GM23248 (cell line): Measurements from ENCODE around the gene POLR3H. TPM values are rescaled to one million over a fixed set of nuclear protein-coding genes. Genes with fewer than 3 reads are reported as not detected.
A peak's percentile ranks its signal among the peaks of the same experiment; 100 is the strongest.

Experiments used
- DNase-seq: peaks from one replicate; pipeline ENCODE4 v3.0.0-alpha.2; 2015
- H2AFZ ChIP-seq: fragments of 200-600 bp; sonication (generic); 2 replicates; pipeline ENCODE4 v1.6.1; 2016; ENCODE audit warnings: antibody characterized with exemption
- H3F3A ChIP-seq: fragments of 200-600 bp; sonication (generic); 2 replicates; pipeline ENCODE4 v1.6.1; 2016; ENCODE audit warnings: mild to moderate bottlenecking, antibody characterized with exemption, mixed run types; ENCODE audit not compliant: insufficient read depth
- H3K27ac ChIP-seq: fragments of 200-600 bp; sonication (generic); 2 replicates; pipeline ENCODE4 v1.5.1; 2016; ENCODE audit warnings: mild to moderate bottlenecking
- H3K27me3 ChIP-seq: fragments of 200-600 bp; sonication (generic); replicated peaks from 2 replicates; pipeline ENCODE4 v1.6.1; 2016; ENCODE audit warnings: mild to moderate bottlenecking; ENCODE audit not compliant: insufficient read depth
- H3K36me3 ChIP-seq: fragments of 200-600 bp; sonication (generic); 2 replicates; pipeline ENCODE4 v1.6.1; 2016; ENCODE audit warnings: low read depth, mild to moderate bottlenecking
- H3K4me1 ChIP-seq: fragments of 200-600 bp; sonication (generic); 2 replicates; pipeline ENCODE4 v1.6.1; 2016; ENCODE audit warnings: mild to moderate bottlenecking; ENCODE audit not compliant: insufficient read depth
- H3K4me2 ChIP-seq: fragments of 200-600 bp; sonication (generic); one replicate; pipeline ENCODE4 v1.6.1; 2016; ENCODE audit warnings: mild to moderate bottlenecking; ENCODE audit not compliant: unreplicated experiment
- H3K4me3 ChIP-seq: fragments of 200-600 bp; sonication (generic); 2 replicates; pipeline ENCODE4 v1.5.1; 2016; ENCODE audit warnings: mild to moderate bottlenecking
- H3K79me2 ChIP-seq: fragments of 200-600 bp; sonication (generic); 2 replicates; pipeline ENCODE4 v1.6.1; 2016; ENCODE audit warnings: mild to moderate bottlenecking; ENCODE audit not compliant: insufficient read depth
- H3K9ac ChIP-seq: fragments of 200-600 bp; sonication (generic); 2 replicates; pipeline ENCODE4 v1.6.1; 2016; ENCODE audit warnings: mild to moderate bottlenecking
- H3K9me2 ChIP-seq: fragments of 200-600 bp; sonication (generic); 2 replicates; pipeline ENCODE4 v1.6.1; 2016; ENCODE audit warnings: mixed run types, mild to moderate bottlenecking, moderate library complexity; ENCODE audit not compliant: insufficient read depth
- H3K9me3 ChIP-seq: fragments of 200-600 bp; sonication (generic); one replicate; pipeline ENCODE4 v1.6.1; 2017; ENCODE audit warnings: low read depth
- H4K20me1 ChIP-seq: fragments of 200-600 bp; sonication (generic); 2 replicates; pipeline ENCODE4 v1.6.0; 2016; ENCODE audit not compliant: insufficient read depth
- EZH2 ChIP-seq: fragments of 200-600 bp; sonication (generic); IDR thresholded peaks from 2 replicates; pipeline ENCODE4 v1.6.1; 2018; ENCODE audit warnings: antibody characterized with exemption, mild to moderate bottlenecking; ENCODE audit not compliant: insufficient read depth, poor library complexity, severe bottlenecking
- EZH2phosphoT487 ChIP-seq: fragments of 200-600 bp; sonication (generic); IDR thresholded peaks from 2 replicates; pipeline ENCODE4 v1.6.1; 2018; ENCODE audit warnings: antibody characterized with exemption, moderate library complexity, mild to moderate bottlenecking, low read depth; ENCODE audit not compliant: insufficient read depth
- WGBS, 2 experiments: methylation state at CpG; one replicate each; pipeline ENCODE4 v1.1.6; 2015 to 2017; ENCODE audit warnings: low lambda C conversion rate in 2 of 2, low coverage in 1 of 2; ENCODE audit errors: missing lambda C conversion rate in 2 of 2; 5-methylcytosine and 5-hydroxymethylcytosine counted together
- in situ Hi-C: fragments of 300-500 bp; cut with MboI; formaldehyde crosslinking; loops from 2 replicates; pipeline ENCODE4 v1.15.0; 2020
- polyA plus RNA-seq: library from polyadenylated mRNA; unstranded; fragments of >200 nt; fragmentation: Nextera tagmentation; extraction: Ambion mirVana; gene quantifications from 2 replicates; pipeline ENCODE4 v1.2.1, GENCODE V29; 2016
- total RNA-seq: library from RNA; depleted of rRNA; stranded (reverse); fragments of >200 nt; shearing (Covaris generic); gene quantifications from 2 replicates; pipeline ENCODE4 v1.2.3, GENCODE V29; 2014

The POLR3H gene
- total and polyA plus RNA-seq, 2 experiments from 2014 or later: 21.2 to 49.6 TPM

DNA sequence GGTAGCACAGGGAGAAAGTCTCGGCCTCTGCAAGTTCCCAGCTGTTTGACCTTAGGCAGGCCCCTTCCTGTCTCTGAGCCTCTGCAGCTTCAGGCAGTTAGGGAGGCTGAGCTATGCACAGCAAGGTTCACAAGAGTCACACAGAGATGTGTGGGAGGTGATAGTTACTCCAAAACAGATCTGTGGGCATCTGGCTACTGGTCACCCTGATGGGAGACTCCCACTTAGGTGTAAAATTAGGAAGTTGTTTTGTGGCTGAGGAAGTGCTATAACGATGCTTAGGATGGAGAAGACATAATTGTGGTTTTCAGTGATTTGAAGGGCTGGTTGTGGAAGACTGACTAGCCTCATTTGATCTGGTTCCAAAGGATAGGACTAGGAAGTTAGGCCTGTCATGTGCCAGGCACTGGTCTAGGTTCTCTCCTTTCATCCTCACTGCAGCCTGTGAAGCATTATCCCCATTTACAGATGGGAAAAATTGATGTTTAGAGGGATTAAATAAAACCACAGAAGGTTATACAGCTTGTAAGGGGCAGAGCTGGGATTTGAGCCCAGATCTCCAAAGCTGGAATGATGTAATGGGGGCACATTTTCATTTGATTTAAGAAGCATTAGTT is 61.8 kb downstream of the POLR3H start:
- no peaks in the 10 kb centered on the region for H3K27me3 ChIP-seq
- in situ Hi-C loops: no loop called here
- TF ChIP-seq EZH2phosphoT487 (no peak), EZH2 (no peak)
- no peaks in the 10 kb centered on the region for H3K36me3 ChIP-seq
- H3F3A ChIP-seq: peaks cover 31% of the 10 kb centered on the region; the same call in 1 of the 2 replicates
- H4K20me1 ChIP-seq: peaks cover 6% of the 10 kb centered on the region; the same call in 1 of the 2 replicates
- peak overlapping the region; percentile 50 for H3K27ac ChIP-seq
- no peak overlapping the region for H2AFZ ChIP-seq
- H3K4me2 ChIP-seq: no peak overlapping the region
- H3K9me3 ChIP-seq: no peaks in the 10 kb centered on the region
- H3K9ac ChIP-seq: peak overlapping the region; percentile 8; the same call in 1 of the 2 replicates
- peaks cover 42% of the 10 kb centered on the region for H3K4me1 ChIP-seq
- WGBS, 2 experiments: 62 to 78% methylated on average over 2 of the region's 2 CpGs
- H3K9me2 ChIP-seq: no peaks in the 10 kb centered on the region
- peak; percentile 40 for DNase-seq
- no peak overlapping the region for H3K4me3 ChIP-seq
- H3K79me2 ChIP-seq: peaks cover 99% of the 10 kb centered on the region

DNA sequence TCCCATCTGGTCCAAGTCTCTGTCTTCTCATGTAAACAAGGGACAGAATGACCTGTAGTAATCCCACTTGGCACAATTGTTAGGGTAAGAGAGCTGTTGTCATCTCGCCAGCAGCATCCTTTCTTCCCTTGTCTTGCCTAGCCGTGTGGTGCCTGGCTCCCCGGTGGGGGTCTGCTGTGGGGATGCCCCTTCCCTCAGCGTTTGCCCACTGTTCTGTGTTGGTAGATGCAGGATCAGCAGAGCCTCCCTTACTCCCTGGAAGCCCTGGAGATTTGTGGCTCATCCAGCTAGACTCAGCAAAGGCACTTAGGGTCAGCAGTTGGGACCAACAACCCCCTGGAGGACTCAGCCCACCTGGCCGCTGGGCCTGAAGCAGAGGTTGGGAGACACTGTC is 62.3 kb downstream of the POLR3H start:
- no peaks in the 10 kb centered on the region for H3K27me3 ChIP-seq
- H3K4me2 ChIP-seq: no peak overlapping the region
- peaks cover 31% of the 10 kb centered on the region; the same call in 1 of the 2 replicates for H3F3A ChIP-seq
- H3K4me1 ChIP-seq: peaks cover 42% of the 10 kb centered on the region
- TF ChIP-seq EZH2phosphoT487: no peak
- no peak for TF ChIP-seq EZH2
- peaks cover 99% of the 10 kb centered on the region for H3K79me2 ChIP-seq
- in situ Hi-C loops: no loop called here
- peaks cover 6% of the 10 kb centered on the region; the same call in 1 of the 2 replicates for H4K20me1 ChIP-seq
- H3K36me3 ChIP-seq: no peaks in the 10 kb centered on the region
- H3K27ac ChIP-seq: peak overlapping the region; percentile 50; the same call in 1 of the 2 replicates
- DNase-seq: no peak
- no peaks in the 10 kb centered on the region for H3K9me2 ChIP-seq
- peak overlapping the region; percentile 7; the same call in 1 of the 2 replicates for H3K9ac ChIP-seq
- 80 to 88% methylated on average over 5 of the region's 5 CpGs for WGBS, 2 experiments
- no peaks in the 10 kb centered on the region for H3K9me3 ChIP-seq
- H2AFZ ChIP-seq: no peak overlapping the region
- H3K4me3 ChIP-seq: no peak overlapping the region

DNA sequence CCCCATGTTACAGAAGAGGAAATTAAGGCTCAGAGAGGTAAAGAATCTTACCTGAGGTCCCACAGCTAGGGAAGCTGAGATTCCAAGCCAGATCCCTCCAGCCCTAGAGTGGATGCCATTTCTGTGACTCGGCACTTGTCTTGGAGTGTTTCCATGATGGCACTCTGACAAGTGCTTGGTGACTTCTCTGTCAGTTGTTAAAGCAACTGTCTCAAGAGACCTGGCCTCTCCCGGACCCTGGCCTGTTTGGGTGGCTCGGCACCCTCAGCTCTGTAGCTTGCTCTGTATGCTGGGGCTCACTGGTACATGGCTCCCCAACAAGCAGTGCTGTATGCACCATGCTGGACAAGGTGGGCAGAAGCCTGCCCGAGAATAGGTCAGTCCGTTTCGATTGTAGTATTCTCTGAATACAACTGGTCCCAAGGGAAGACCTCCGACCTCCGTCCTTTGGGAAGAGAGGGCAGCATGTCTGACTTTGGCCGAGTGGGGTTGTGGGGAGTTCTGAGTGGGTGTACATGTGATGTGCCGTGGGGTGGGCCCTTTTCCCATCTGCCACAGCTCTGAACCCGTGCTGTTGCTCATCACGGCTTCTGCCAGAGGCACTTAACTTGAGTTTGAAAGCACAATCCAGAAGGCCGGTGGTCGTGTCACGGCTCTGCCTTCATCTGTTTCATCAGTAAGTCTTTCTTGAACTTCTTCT is 63.0 kb downstream of the POLR3H start:
- Histone ChIP-seq H3K27ac (no peak overlapping the region), H3K27me3 (no peaks in the 10 kb centered on the region), H3K4me3 (no peak overlapping the region), H3F3A (peaks cover 31% of the 10 kb centered on the region; the same call in 1 of the 2 replicates), H3K79me2 (peaks cover 99% of the 10 kb centered on the region), H4K20me1 (peaks cover 6% of the 10 kb centered on the region; the same call in 1 of the 2 replicates), H3K9ac (peak overlapping the region; percentile 52; the same call in 1 of the 2 replicates), H2AFZ (no peak overlapping the region), H3K36me3 (no peaks in the 10 kb centered on the region), H3K4me1 (peaks cover 42% of the 10 kb centered on the region), H3K9me3 (no peaks in the 10 kb centered on the region), H3K9me2 (no peaks in the 10 kb centered on the region), H3K4me2 (no peak overlapping the region)
- in situ Hi-C loops: no loop called here
- TF ChIP-seq EZH2 (no peak), EZH2phosphoT487 (no peak)
- WGBS, 2 experiments: 70 to 71% methylated on average over 15 of the region's 15 CpGs
- DNase-seq: peak; percentile 58

DNA sequence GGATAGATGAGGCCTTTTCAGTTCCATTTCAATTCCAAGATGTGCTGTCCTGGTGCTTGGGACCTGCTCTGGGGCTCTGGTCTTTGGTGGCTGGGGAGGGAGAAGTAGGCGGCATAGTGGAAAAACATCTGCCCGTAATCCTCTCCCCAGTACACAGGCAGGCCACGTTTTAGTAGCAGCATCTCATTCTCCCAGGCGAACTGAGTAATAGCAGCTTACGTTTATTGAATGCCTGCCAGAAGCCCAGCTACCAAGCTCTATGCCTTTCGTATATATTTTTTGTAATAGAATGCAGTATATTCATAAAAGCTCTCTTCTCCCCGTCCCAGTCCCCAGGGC is 63.9 kb downstream of the POLR3H start:
- Histone ChIP-seq H3K79me2 (peaks cover 99% of the 10 kb centered on the region), H3K9ac (peak overlapping the region; percentile 52), H3K9me3 (no peaks in the 10 kb centered on the region), H3K27ac (peak overlapping the region; percentile 67), H3K4me1 (peaks cover 42% of the 10 kb centered on the region), H2AFZ (no peak overlapping the region), H3K36me3 (no peaks in the 10 kb centered on the region), H3K27me3 (no peaks in the 10 kb centered on the region), H3F3A (peaks cover 31% of the 10 kb centered on the region; the same call in 1 of the 2 replicates), H3K4me3 (no peak overlapping the region), H4K20me1 (peaks cover 6% of the 10 kb centered on the region; the same call in 1 of the 2 replicates), H3K4me2 (no peak overlapping the region), H3K9me2 (no peaks in the 10 kb centered on the region)
- in situ Hi-C loops: no loop called here
- DNase-seq: peak; percentile 77
- 51 to 55% methylated on average over 7 of the region's 7 CpGs for WGBS, 2 experiments
- no peak for TF ChIP-seq EZH2
- TF ChIP-seq EZH2phosphoT487: no peak
